NOMO-1 treated with DMSO at 0.1 percent for 48 hours (cell line): ENCODE data around the gene NUDT9.

Experiments used
- DNase-seq: peaks from one replicate; lab custom pipeline; 2025; ENCODE audit not compliant: unreplicated experiment; lab: John Stamatoyannopoulos, UW

Gene NUDT9

DNA sequence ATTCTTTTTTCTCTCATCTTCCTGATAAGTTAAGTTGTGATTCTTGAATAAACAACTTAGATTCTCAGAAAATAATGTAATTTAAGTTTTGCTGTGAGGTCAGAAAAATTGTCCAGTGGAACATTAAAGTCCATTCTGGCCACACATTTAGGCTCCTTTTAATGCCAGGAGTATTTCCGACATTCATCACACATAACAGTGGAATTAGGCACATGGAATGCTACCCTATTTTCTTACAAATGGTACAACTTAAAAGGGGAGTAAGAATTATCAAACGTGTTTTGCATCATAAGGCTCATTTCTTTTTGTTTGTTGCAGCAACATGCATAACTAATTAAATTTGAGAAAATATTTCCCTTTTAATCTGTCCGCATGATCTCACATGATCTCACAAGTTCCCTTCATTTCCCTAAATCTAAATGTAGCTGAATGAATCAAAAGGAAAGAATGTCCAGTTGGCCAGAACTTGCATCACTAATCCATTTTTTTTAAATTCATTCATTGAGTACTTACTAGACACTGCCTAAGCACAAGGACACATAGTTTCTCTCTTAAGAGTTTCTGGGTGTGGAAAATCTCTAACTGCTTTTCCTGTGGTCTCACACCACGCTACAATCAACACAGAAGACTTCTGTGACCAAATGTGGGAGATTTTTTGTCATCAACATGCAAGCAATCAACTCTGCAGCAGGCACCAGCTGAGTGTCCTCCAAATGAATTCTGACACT lies 84.8 kb downstream of the NUDT9 start:
- DNase-seq = no peak
